Upper lobe of left lung (tissue), 4 donors: ENCODE data around the gene NME9.

Experiments
- EP300 ChIP-seq, 4 donors: sonication (generic); formaldehyde crosslinking; IDR thresholded peaks; one replicate each; pipeline ENCODE4 v1.5.1; 2017; ENCODE audit warnings: antibody characterized with exemption in 4 of 4, control low read depth in 2 of 4
- POLR2A ChIP-seq, 4 donors: fragments of 450-650 bp; IDR thresholded peaks; one replicate each; pipeline ENCODE4 v1.5.1; 2016 to 2017; ENCODE audit warnings: antibody characterized with exemption in 4 of 4, mild to moderate bottlenecking in 2 of 4

- TF ChIP-seq POLR2A (IDR thresholded peaks at IDR 0.05): no peak
- no peak for TF ChIP-seq EP300 (IDR thresholded peaks at IDR 0.05)
Observed at GRCh38 chr3:138378331-138378730, 48.7 kb upstream of the NME9 start.
